Activated CD8-positive, alpha-beta T cell treated with anti-CD3 and anti-CD28 coated beads for 36 hours (primary cell): Measurements from ENCODE around the gene MAP3K8. TPM values are rescaled to one million over a fixed set of nuclear protein-coding genes. Genes with fewer than 3 reads are reported as not detected.

Experiments
- ATAC-seq: fragments of 200-7000 bp; cut with Tn5 transposase; one replicate; pipeline ENCODE4 v1.10.0; 2021; ENCODE audit warnings: mild to moderate bottlenecking, moderate library complexity
- CTCF ChIA-PET: fragments of 350-600 bp; sonication (Branson Sonifier 250); formaldehyde crosslinking; loops from one replicate; lab custom pipeline; 2021; ENCODE audit warnings: antibody characterized with exemption; lab: Charles Lee
- POLR2A ChIA-PET: fragments of 350-600 bp; sonication (Branson Sonifier 250); formaldehyde crosslinking; loops from one replicate; lab custom pipeline; 2021; ENCODE audit warnings: antibody characterized with exemption; lab: Charles Lee
- DNase-seq: peaks from one replicate; pipeline ENCODE4 v3.0.0-alpha.2; 2020
- H3K27ac Mint-ChIP-seq: one replicate; pipeline ENCODE4 v1.8.0; 2021; ENCODE audit warnings: mild to moderate bottlenecking, mixed read lengths
- H3K27me3 Mint-ChIP-seq: one replicate; pipeline ENCODE4 v1.8.0; 2021; ENCODE audit warnings: mixed read lengths
- H3K36me3 Mint-ChIP-seq: one replicate; pipeline ENCODE4 v1.8.0; 2021; ENCODE audit warnings: low read depth, mixed read lengths
- H3K4me1 Mint-ChIP-seq: one replicate; pipeline ENCODE4 v1.8.0; 2021; ENCODE audit warnings: low read depth, mixed read lengths
- H3K4me3 Mint-ChIP-seq: one replicate; pipeline ENCODE4 v1.8.0; 2021; ENCODE audit warnings: mild to moderate bottlenecking, moderate library complexity, mixed read lengths
- H3K9me3 Mint-ChIP-seq: one replicate; pipeline ENCODE4 v1.8.0; 2021; ENCODE audit warnings: mixed read lengths
- CTCF ChIP-seq: fragments of 200-600 bp; IDR thresholded peaks from one replicate; pipeline ENCODE4 v1.8.0; 2022; ENCODE audit warnings: antibody characterized with exemption, mild to moderate bottlenecking
- intact Hi-C: fragments of 100-400 bp; cut with micrococcal nuclease; formaldehyde crosslinking; loops from one replicate; pipeline ENCODE4 v1.10.0; 2022
- total RNA-seq, 2 experiments: library from RNA; stranded (reverse); gene quantifications; one replicate each; pipeline ENCODE4 v1.2.3, GENCODE V29; 2021

Gene MAP3K8
- total RNA-seq, 2 experiments from 2014 or later: 24.0 to 25.7 TPM

GRCh38 chr10:30502266-30503060 is 68.5 kb downstream of the MAP3K8 start:
- DNase-seq (peak; percentile 76), ATAC-seq (peak; percentile 90)
- intact Hi-C loops: no loop called here
- peak overlapping the region; percentile 64 for H3K27ac Mint-ChIP-seq
- no peaks in the 10 kb centered on the region for H3K36me3 Mint-ChIP-seq
- H3K4me1 Mint-ChIP-seq: peaks cover 42% of the 10 kb centered on the region
- CTCF ChIA-PET: interaction anchor here (2.1 kb wide), 1 partner anchor 110 kb away, joined by 7 read pairs; no protein-coding TSS in a partner anchor
- peak overlapping the region; percentile 35 for H3K4me3 Mint-ChIP-seq
- no peaks in the 10 kb centered on the region for H3K27me3 Mint-ChIP-seq
- H3K9me3 Mint-ChIP-seq: no peaks in the 10 kb centered on the region
- POLR2A ChIA-PET: no interaction called here
- no peak for TF ChIP-seq CTCF

- Mint-ChIP-seq H3K27me3 (no peaks in the 10 kb centered on the region), H3K27ac (no peak overlapping the region), H3K4me1 (peaks cover 35% of the 10 kb centered on the region), H3K4me3 (no peak overlapping the region), H3K36me3 (no peaks in the 10 kb centered on the region), H3K9me3 (no peaks in the 10 kb centered on the region)
- ChIA-PET POLR2A (no interaction called here), CTCF (interaction anchor here (0.9 to 2.6 kb wide), 2 partner anchors 10 to 24 kb away, joined by 4 to 8 read pairs; no protein-coding TSS in a partner anchor)
- ATAC-seq: no peak
- no peak for DNase-seq
- no peak for TF ChIP-seq CTCF
- intact Hi-C loops: no loop called here
Observed at GRCh38 chr10:30503700-30504266, 69.8 kb downstream of the MAP3K8 start.

DNA sequence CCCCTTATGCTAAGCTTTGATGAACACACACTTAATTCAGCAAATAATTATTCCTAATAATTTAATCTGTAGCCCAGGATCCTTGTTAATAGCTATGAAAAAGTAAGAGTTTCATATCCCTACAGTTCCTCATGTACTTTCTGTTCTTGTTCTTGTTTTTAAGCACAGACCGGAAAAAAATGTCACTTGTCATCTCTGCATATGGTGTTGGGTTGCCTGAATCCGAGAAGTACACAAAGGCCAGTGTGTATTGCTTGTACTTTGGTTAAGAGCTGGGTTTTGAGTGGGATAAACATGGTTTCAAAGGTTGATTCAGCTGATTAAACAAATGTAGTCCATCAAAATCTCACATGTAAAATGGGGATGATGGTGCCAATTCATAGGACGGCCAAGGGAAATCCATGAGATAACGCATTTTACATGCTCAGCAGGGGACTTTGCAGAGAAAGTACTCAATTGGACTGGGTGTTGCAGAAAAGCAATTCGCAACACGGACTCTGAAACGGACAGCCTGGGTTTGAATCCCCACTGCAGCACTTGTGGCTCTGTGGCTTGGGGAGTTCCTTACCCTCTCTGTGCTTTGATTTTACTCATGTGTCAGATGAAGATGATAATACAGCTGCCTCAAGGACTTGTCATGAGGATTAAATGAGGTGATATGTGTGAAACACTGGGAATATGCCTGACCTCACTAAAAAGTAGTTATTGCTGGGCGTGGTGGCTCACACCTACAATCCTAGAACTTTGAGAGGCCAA is 71.7 kb downstream of the MAP3K8 start:
- ChIA-PET CTCF (interaction anchor here (1.4 to 2.6 kb wide), 4 partner anchors 12 to 86 kb away, joined by 3 to 8 read pairs (median 5); no protein-coding TSS in a partner anchor), POLR2A (interaction anchor here (0.8 to 1.0 kb wide), 2 partner anchors 20 to 26 kb away, joined by 3 read pairs; no protein-coding TSS in a partner anchor)
- peaks cover 40% of the 10 kb centered on the region for H3K4me1 Mint-ChIP-seq
- H3K4me3 Mint-ChIP-seq: no peak overlapping the region
- ATAC-seq: no peak
- no peaks in the 10 kb centered on the region for H3K36me3 Mint-ChIP-seq
- TF ChIP-seq CTCF: no peak
- no peak for DNase-seq
- intact Hi-C loops: no loop called here
- H3K9me3 Mint-ChIP-seq: no peaks in the 10 kb centered on the region
- H3K27me3 Mint-ChIP-seq: no peaks in the 10 kb centered on the region
- no peak overlapping the region for H3K27ac Mint-ChIP-seq

GRCh38 chr10:30509508-30509907 is 75.5 kb downstream of the MAP3K8 start:
- no peak for TF ChIP-seq CTCF
- intact Hi-C loops: no loop called here
- CTCF ChIA-PET: interaction anchor here (1.2 to 1.6 kb wide), 2 partner anchors 12 to 105 kb away, joined by 3 to 5 read pairs; no protein-coding TSS in a partner anchor
- Mint-ChIP-seq H3K27me3 (no peaks in the 10 kb centered on the region), H3K27ac (no peak overlapping the region), H3K4me1 (peaks cover 24% of the 10 kb centered on the region), H3K4me3 (no peak overlapping the region), H3K9me3 (no peaks in the 10 kb centered on the region), H3K36me3 (no peaks in the 10 kb centered on the region)
- ATAC-seq: no peak
- DNase-seq: no peak
- POLR2A ChIA-PET: no interaction called here
